HG02642 (cell line): ENCODE measurements around the gene MTAP.

Source experiments
- ATAC-seq: cut with Tn5 transposase; IDR thresholded peaks from one replicate; pipeline ENCODE4 v1.9.1; 2021; ENCODE audit warnings: mild to moderate bottlenecking; ENCODE audit not compliant: unreplicated experiment, poor library complexity

The MTAP gene

GRCh38 chr9:21967702-21968101, 165.3 kb downstream of the MTAP start:
- ATAC-seq, result no peak

- no peak for ATAC-seq
These were observed 166.0 kb downstream of the MTAP start for GRCh38 chr9:21968331-21969010.

GRCh38 chr9:21969011-21969940, 166.8 kb downstream of the MTAP start:
- ATAC-seq, result no peak

GRCh38 chr9:21969951-21970799, 167.7 kb downstream of the MTAP start:
- no peak for ATAC-seq

GRCh38 chr9:21970800-21971640, 168.6 kb downstream of the MTAP start:
- no peak for ATAC-seq

GRCh38 chr9:21972361-21972760, 169.9 kb downstream of the MTAP start:
- ATAC-seq, result no peak

- ATAC-seq, result no peak
These were observed 171.9 kb downstream of the MTAP start for GRCh38 chr9:21974343-21974721.

GRCh38 chr9:21974722-21975409, 172.4 kb downstream of the MTAP start:
- ATAC-seq, result peak; percentile 73

- ATAC-seq, result no peak
These were observed 174.0 kb downstream of the MTAP start for GRCh38 chr9:21976334-21976875.

- ATAC-seq, result no peak
These were observed 180.0 kb downstream of the MTAP start for GRCh38 chr9:21982391-21982790.

- ATAC-seq, result no peak
These were observed 180.6 kb downstream of the MTAP start for GRCh38 chr9:21982861-21983560.

GRCh38 chr9:21983561-21983935, 181.1 kb downstream of the MTAP start:
- no peak for ATAC-seq

- ATAC-seq, result no peak
These were observed 181.7 kb downstream of the MTAP start for GRCh38 chr9:21984101-21984500.

GRCh38 chr9:21985964-21986667, 183.7 kb downstream of the MTAP start:
- peak; percentile 61 for ATAC-seq
